IMR-90 (cell line): ENCODE results near the gene ASRGL1. TPM values are rescaled to one million over a fixed set of nuclear protein-coding genes. Genes with fewer than 3 reads are reported as not detected.

Source experiments
- ATAC-seq: fragments of 200-7000 bp; cut with Tn5 transposase; 2 replicates; pipeline ENCODE4 v1.9.1; 2020; ENCODE audit warnings: low read depth, mild to moderate bottlenecking, moderate library complexity
- BruUV-seq: library from RNA; stranded (reverse); fragments of 400-500 nt; replicated peaks from 2 replicates; lab custom pipeline; 2021; lab: Mats Ljungman, UMichigan
- CTCF ChIA-PET: fragments of 300-600 bp; formaldehyde crosslinking; extraction: SDS; loops from one replicate; lab custom pipeline; 2021; ENCODE audit warnings: antibody characterized with exemption; lab: Yijun Ruan, JAX
- POLR2A ChIA-PET: fragments of 300-600 bp; sonication (Branson Sonifier 250); formaldehyde crosslinking; loops from one replicate; lab custom pipeline; 2022; ENCODE audit warnings: antibody characterized with exemption; ENCODE audit not compliant: unreplicated experiment; lab: Charles Lee
- DNase-seq: peaks from one replicate; pipeline ENCODE4 v3.0.0; 2013
- H2AFZ ChIP-seq: replicated peaks from 2 replicates; pipeline ENCODE3; 2013; ENCODE audit warnings: low read length, mild to moderate bottlenecking; ENCODE audit not compliant: poor library complexity
- H2AK5ac ChIP-seq: 2 replicates; pipeline ENCODE4 v1.6.1; 2013; ENCODE audit warnings: low read depth, low read length, inconsistent platforms
- H2AK9ac ChIP-seq: replicated peaks from 2 replicates; pipeline ENCODE3; 2013; ENCODE audit warnings: mild to moderate bottlenecking, low read depth, low read length, moderate library complexity; ENCODE audit not compliant: poor library complexity
- H2BK120ac ChIP-seq: 2 replicates; pipeline ENCODE4 v1.6.1; 2013; ENCODE audit warnings: low read depth, low read length, inconsistent platforms
- H2BK15ac ChIP-seq: 3 replicates; pipeline ENCODE4 v1.6.1; 2013; ENCODE audit warnings: low read depth, low read length, inconsistent platforms
- H2BK20ac ChIP-seq: 2 replicates; pipeline ENCODE4 v1.6.1; 2013; ENCODE audit warnings: low read depth, mild to moderate bottlenecking, inconsistent platforms, low read length, moderate library complexity
- H2BK5ac ChIP-seq: 2 replicates; pipeline ENCODE4 v1.6.1; 2013; ENCODE audit warnings: mild to moderate bottlenecking, low read depth, low read length, inconsistent platforms; ENCODE audit not compliant: poor library complexity, severe bottlenecking
- H3K14ac ChIP-seq: replicated peaks from 2 replicates; pipeline ENCODE4 v1.6.1; 2013; ENCODE audit warnings: low read depth, low read length, inconsistent platforms
- H3K18ac ChIP-seq: 2 replicates; pipeline ENCODE4 v1.6.1; 2013; ENCODE audit warnings: low read depth, low read length, control low read depth
- H3K23ac ChIP-seq: 2 replicates; pipeline ENCODE4 v1.6.1; 2013; ENCODE audit warnings: low read depth, low read length, inconsistent platforms
- H3K27ac ChIP-seq: 2 replicates; pipeline ENCODE4 v1.5.1; 2013; ENCODE audit warnings: mild to moderate bottlenecking, control low read depth, low read length; ENCODE audit not compliant: insufficient read depth
- H3K27me3 ChIP-seq: 2 replicates; pipeline ENCODE4 v1.6.1; 2013; ENCODE audit warnings: low read length; ENCODE audit not compliant: control insufficient read depth, insufficient read depth
- H3K36me3 ChIP-seq: 2 replicates; pipeline ENCODE4 v1.6.1; 2013; ENCODE audit warnings: low read length, mixed read lengths; ENCODE audit not compliant: control insufficient read depth, insufficient read depth
- H3K4ac ChIP-seq: 2 replicates; pipeline ENCODE4 v1.6.1; 2013; ENCODE audit warnings: low read depth, low read length, inconsistent platforms
- H3K4me1 ChIP-seq: 2 replicates; pipeline ENCODE4 v1.6.1; 2013; ENCODE audit warnings: low read length, mixed read lengths; ENCODE audit not compliant: control insufficient read depth, insufficient read depth
- H3K4me2 ChIP-seq: 2 replicates; pipeline ENCODE4 v1.6.1; 2013; ENCODE audit warnings: low read depth, mild to moderate bottlenecking, control low read depth, low read length, moderate library complexity
- H3K4me3 ChIP-seq: 2 replicates; pipeline ENCODE4 v1.5.1; 2013; ENCODE audit warnings: low read depth, mild to moderate bottlenecking, control low read depth, low read length, moderate library complexity; ENCODE audit not compliant: insufficient read depth
- H3K56ac ChIP-seq: 2 replicates; pipeline ENCODE4 v1.6.1; 2013; ENCODE audit warnings: low read length, inconsistent platforms; ENCODE audit not compliant: insufficient read depth; ENCODE audit errors: extremely low read depth
- H3K79me1 ChIP-seq, 2 experiments: 2 replicates each; pipeline ENCODE4 v1.6.1; 2013; ENCODE audit warnings: low read length in 2 of 2, inconsistent platforms in 1 of 2, low read depth in 1 of 2
- H3K9ac ChIP-seq: 2 replicates; pipeline ENCODE4 v1.6.1; 2013; ENCODE audit warnings: low read depth, low read length, control low read depth
- H3K9me1 ChIP-seq: 2 replicates; pipeline ENCODE4 v1.6.1; 2013; ENCODE audit warnings: low read length, inconsistent platforms; ENCODE audit not compliant: insufficient read depth
- H3K9me3 ChIP-seq: 2 replicates; pipeline ENCODE4 v1.6.1; 2013; ENCODE audit warnings: low read length; ENCODE audit not compliant: control insufficient read depth, insufficient read depth
- H4K20me1 ChIP-seq: 2 replicates; pipeline ENCODE4 v1.6.1; 2013; ENCODE audit warnings: low read length, inconsistent platforms; ENCODE audit not compliant: insufficient read depth
- H4K5ac ChIP-seq: 2 replicates; pipeline ENCODE4 v1.6.1; 2013; ENCODE audit warnings: mild to moderate bottlenecking, low read depth, low read length, control low read depth
- H4K8ac ChIP-seq, 2 experiments: 2 replicates each; pipeline ENCODE4 v1.6.1; 2013; ENCODE audit warnings: low read depth in 2 of 2, low read length in 2 of 2, control low read depth in 1 of 2, inconsistent platforms in 1 of 2
- H4K91ac ChIP-seq: 2 replicates; pipeline ENCODE4 v1.6.1; 2013; ENCODE audit warnings: low read depth, low read length, inconsistent platforms; ENCODE audit not compliant: insufficient read depth
- MAZ ChIP-seq: IDR thresholded peaks from 2 replicates; pipeline ENCODE4 v1.6.1; 2012; ENCODE audit warnings: low read depth, mild to moderate bottlenecking, low read length, improper control_type of control experiment, moderate library complexity, borderline replicate concordance
- POLR2A ChIP-seq: IDR thresholded peaks from 2 replicates; pipeline ENCODE4 v1.6.1; 2012; ENCODE audit warnings: mild to moderate bottlenecking, low read depth, low read length
- WGBS, 2 experiments: methylation state at CpG; one replicate each; pipeline versions ENCODE4 v1.1.5 to v1.1.7; 2013; ENCODE audit warnings: missing lambda C conversion rate in 2 of 2; ENCODE audit not compliant: insufficient read length in 1 of 2; ENCODE audit errors: extremely low coverage in 2 of 2; 5-methylcytosine and 5-hydroxymethylcytosine counted together
- dilution Hi-C: fragments of 300-500 bp; cut with HindIII; formaldehyde crosslinking; loops from one replicate; pipeline ENCODE4 v1.14.3; 2018; ENCODE audit warnings: low sequenced_read_pairs; ENCODE audit not compliant: unreplicated experiment
- in situ Hi-C: fragments of 300-500 bp; cut with MboI; formaldehyde crosslinking; loops from 3 replicates; pipeline ENCODE4 v1.14.3; 2019; ENCODE audit warnings: low sequenced_read_pairs, inconsistent platforms, mixed read lengths
- intact Hi-C: fragments of 100-400 bp; cut with micrococcal nuclease; formaldehyde crosslinking; loops from 2 replicates; pipeline ENCODE4 v1.10.0; 2022
- polyA plus RNA-seq, 3 experiments: library from polyadenylated mRNA; depleted of rRNA; stranded (reverse); fragments of >200 nt; gene quantifications; 2 replicates each; pipeline ENCODE4 v1.2.3, GENCODE V29; 2012; ENCODE audit warnings: low replicate concordance in 1 of 3
- total RNA-seq: library from RNA; depleted of rRNA; stranded (reverse); fragments of >200 nt; gene quantifications from 2 replicates; pipeline ENCODE4 v1.2.3, GENCODE V29; 2012

The ASRGL1 gene
- total and polyA plus RNA-seq, 2 of the 4 experiments (the other 2 are of a cell fraction): 0.72 TPM; not detected in 1

DNA sequence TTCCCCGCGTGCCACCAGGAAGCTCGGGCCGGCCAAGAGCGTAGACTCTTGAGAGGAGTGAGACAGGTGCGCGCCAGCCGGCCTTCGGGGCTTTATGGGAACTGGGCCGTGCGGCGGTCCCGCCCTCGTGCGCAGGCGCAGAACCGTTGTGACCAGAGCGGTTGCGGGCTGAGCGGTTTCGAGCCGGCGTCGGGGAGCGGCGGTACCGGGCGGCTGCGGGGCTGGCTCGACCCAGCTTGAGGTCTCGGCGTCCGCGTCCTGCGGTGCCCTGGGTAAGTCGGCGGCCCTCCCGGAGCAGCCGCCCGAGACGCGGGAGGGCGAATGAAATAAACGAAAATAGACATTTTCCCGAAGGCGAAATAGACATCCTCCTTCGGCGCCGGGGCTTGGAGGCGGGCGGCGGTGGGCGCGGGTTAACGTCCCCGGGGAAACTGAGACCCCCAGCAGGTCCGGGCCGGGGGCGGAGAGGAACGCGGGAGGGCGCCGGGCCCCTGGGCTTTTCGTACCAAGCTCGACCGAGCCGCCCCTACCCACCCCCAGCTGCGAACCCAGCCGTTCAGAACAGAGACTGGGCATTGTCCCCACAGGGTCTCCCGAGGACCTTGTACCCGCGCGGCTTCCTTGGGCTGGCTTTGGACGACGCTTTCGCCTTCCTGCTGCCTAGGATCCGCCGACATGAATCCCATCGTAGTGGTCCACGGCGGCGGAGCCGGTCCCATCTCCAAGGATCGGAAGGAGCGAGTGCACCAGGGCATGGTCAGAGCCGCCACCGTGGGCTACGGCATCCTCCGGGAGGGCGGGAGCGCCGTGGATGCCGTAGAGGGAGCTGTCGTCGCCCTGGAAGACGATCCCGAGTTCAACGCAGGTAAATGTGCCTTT lies at the start of gene ASRGL1 (continued):
- TF ChIP-seq POLR2A (no peak), MAZ (no peak)

DNA sequence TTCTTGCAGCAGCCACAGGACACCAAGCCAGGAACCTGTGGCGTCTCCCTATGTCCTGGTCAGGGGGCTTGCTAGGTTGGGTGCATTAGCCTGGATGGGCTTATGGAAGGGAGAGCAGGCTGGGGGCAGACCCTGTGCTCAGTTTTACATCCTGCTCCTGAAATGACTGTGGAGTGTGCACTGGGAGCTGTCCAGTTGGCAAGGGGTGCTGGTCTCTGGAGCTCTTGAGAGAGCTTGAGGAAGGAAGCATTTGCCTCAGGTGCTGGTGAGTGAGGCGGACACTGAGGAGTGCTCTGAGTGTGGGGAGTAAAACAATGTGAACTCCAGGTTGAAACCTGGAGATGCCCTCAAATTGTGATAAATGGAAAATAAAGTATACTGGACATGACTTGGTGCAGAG lies 41.7 kb upstream of the ASRGL1 start:
- Histone ChIP-seq H3K4ac (no peak overlapping the region), H3K4me2 (no peak overlapping the region), H3K9me1 (0 out of 2 replicates have a peak, but pooled peaks cover 3% of the 10 kb centered on the region), H3K56ac (no peak overlapping the region), H3K79me1 (no peaks in the 10 kb centered on the region), H2AK5ac (no peak overlapping the region), H2BK15ac (no peak overlapping the region), H3K18ac (no peak overlapping the region), H3K4me3 (no peak overlapping the region), H3K27ac (no peak overlapping the region), H2BK20ac (no peak overlapping the region), H3K36me3 (no peaks in the 10 kb centered on the region), H4K20me1 (no peaks in the 10 kb centered on the region), H2BK5ac (no peak overlapping the region), H3K14ac (no peak overlapping the region), H3K4me1 (no peaks in the 10 kb centered on the region), H4K5ac (no peak overlapping the region), H2AFZ (no peak overlapping the region), H4K91ac (no peak overlapping the region), H3K9ac (no peak overlapping the region), H3K27me3 (peaks cover 3% of the 10 kb centered on the region; the same call in 1 of the 2 replicates), H2AK9ac (no peak overlapping the region), H3K23ac (no peak overlapping the region), H2BK120ac (no peak overlapping the region), H4K8ac (no peak overlapping the region), H3K9me3 (no peaks in the 10 kb centered on the region)
- no peak for TF ChIP-seq POLR2A
- no TSS peak for BruUV-seq
- peak; percentile 30 for DNase-seq
- in situ Hi-C loops (no loop called here), intact Hi-C loops (no loop called here), dilution Hi-C loops (no loop called here)
- POLR2A ChIA-PET: no interaction called here
- 25% methylated on average over 1 of the region's 2 CpGs; no CpG with 5 or more reads in 1 of the 2 experiments for WGBS, 2 experiments
- peak; percentile 88 for ATAC-seq
- CTCF ChIA-PET: no interaction called here
